ENCODE results near the gene HINFP. TPM values are rescaled to one million over a fixed set of nuclear protein-coding genes. Genes with fewer than 3 reads are reported as not detected.
"Not testable (repeated sequence)": the region's sequence is repeated elsewhere in the genome, so short reads cannot be mapped to it uniquely, and the experiment has no call there.

HINFP gene
- total RNA-seq, 2 donors from 2014 or later, result 43.8 to 44.8 TPM

GRCh38 chr11:119181677-119182412, 60.5 kb downstream of the HINFP start:
- Mint-ChIP-seq H3K27ac (no peak overlapping the region), H3K4me1 (peaks cover 12% of the 10 kb centered on the region)

GRCh38 chr11:119184399-119184798, 63.0 kb downstream of the HINFP start:
- not testable (repeated sequence) for DNase-seq; H3K9me3 ChIP-seq (ENCODE audit: control insufficient read depth, low read length)
- H3K4me1 Mint-ChIP-seq, result peaks cover 12% of the 10 kb centered on the region

More at GRCh38 chr11:119181677-119182412, 60.5 kb downstream of the HINFP start:
- no peak overlapping the region for H3K9ac ChIP-seq (ENCODE audit: extremely low read depth, low read length, poor library complexity, severe bottlenecking)
- H3K36me3 Mint-ChIP-seq (ENCODE audit: low read depth), result peaks cover 17% of the 10 kb centered on the region
- H3K27me3 ChIP-seq (ENCODE audit: control insufficient read depth, insufficient read depth, low read length, poor library complexity, severe bottlenecking), result no peaks in the 10 kb centered on the region
- no peaks in the 10 kb centered on the region for H3K9me3 Mint-ChIP-seq
- no peaks in the 10 kb centered on the region for H3K4me1 ChIP-seq (ENCODE audit: control insufficient read depth, insufficient read depth, low read length)
- H3K9me3 ChIP-seq (ENCODE audit: control insufficient read depth, low read length), result no peaks in the 10 kb centered on the region
- no peaks in the 10 kb centered on the region for H3K36me3 ChIP-seq (ENCODE audit: control insufficient read depth, insufficient read depth, low read length)
- no peak overlapping the region for H3K27ac ChIP-seq (ENCODE audit: low read depth, low read length)
- H3K4me3 ChIP-seq (ENCODE audit: low read length), result no peak overlapping the region
- TF ChIP-seq CTCF (conservative IDR thresholded peaks at IDR 0.05), result no peak
- H3K27me3 Mint-ChIP-seq (ENCODE audit: insufficient read depth), result peaks cover 4% of the 10 kb centered on the region
- no peak for DNase-seq
- WGBS, 2 experiments (ENCODE audit: insufficient coverage in 1 of 2, insufficient read length in 1 of 2), result 88 to 92% methylated on average over 13 to 17 of the region's 17 CpGs
- no peak overlapping the region for H3K4me3 Mint-ChIP-seq

More at GRCh38 chr11:119184399-119184798, 63.0 kb downstream of the HINFP start:
- H3K27me3 Mint-ChIP-seq (ENCODE audit: insufficient read depth); H3K9me3 Mint-ChIP-seq; H3K36me3 ChIP-seq (ENCODE audit: control insufficient read depth, insufficient read depth, low read length); H3K27me3 ChIP-seq (ENCODE audit: control insufficient read depth, insufficient read depth, low read length, poor library complexity, severe bottlenecking); H3K4me1 ChIP-seq (ENCODE audit: control insufficient read depth, insufficient read depth, low read length); H3K27ac ChIP-seq (ENCODE audit: low read depth, low read length); H3K4me3 Mint-ChIP-seq; H3K27ac Mint-ChIP-seq; H3K4me3 ChIP-seq (ENCODE audit: low read length); H3K9ac ChIP-seq (ENCODE audit: extremely low read depth, low read length, poor library complexity, severe bottlenecking): not testable (repeated sequence)
- WGBS, 2 experiments (ENCODE audit: insufficient coverage in 1 of 2, insufficient read length in 1 of 2), result 79 to 89% methylated on average over 5 to 9 of the region's 9 CpGs
- H3K36me3 Mint-ChIP-seq (ENCODE audit: low read depth), result peaks cover 14% of the 10 kb centered on the region

Other genes with a start within 250 kb of the HINFP start
- under 1 TPM in 1 of 2 donors, not detected in 1; 0.07 TPM for gene CXCR5, start 237.7 kb upstream of the HINFP start, total RNA-seq
- 10 to 100 TPM; 73.9 to 77.3 TPM for gene BCL9L, start 195.7 kb upstream of the HINFP start, total RNA-seq
- under 1 TPM in 1 of 2 donors, not detected in 1; 0.38 TPM for gene UPK2, start 165.3 kb upstream of the HINFP start, total RNA-seq
- not detected for gene FOXR1, start 149.8 kb upstream of the HINFP start, total RNA-seq
- 10 to 100 TPM; 38.7 to 43.3 TPM for gene CENATAC, start 123.4 kb upstream of the HINFP start, total RNA-seq
- 1,000 to 10,000 TPM; 1,289 to 1,299 TPM for gene RPS25, start 103.2 kb upstream of the HINFP start, total RNA-seq
- gene TRAPPC4, start 102.8 kb upstream of the HINFP start, total RNA-seq, result 10 to 100 TPM; 60.0 to 66.8 TPM
- gene SLC37A4, start 90.7 kb upstream of the HINFP start, total RNA-seq, result 10 to 100 TPM; 63.6 to 75.3 TPM
- gene HYOU1, start 64.4 kb upstream of the HINFP start, total RNA-seq, result 100 to 1,000 TPM; 277 to 315 TPM
- gene VPS11, start 53.8 kb upstream of the HINFP start, total RNA-seq, result 10 to 100 TPM; 26.9 to 29.1 TPM
- gene HMBS, start 36.7 kb upstream of the HINFP start, total RNA-seq, result 10 to 100 TPM; 45.9 to 54.8 TPM
- gene DPAGT1, start 19.7 kb upstream of the HINFP start, total RNA-seq, result 10 to 100 TPM; 49.4 to 51.9 TPM
- gene C2CD2L, start 14.2 kb upstream of the HINFP start, total RNA-seq, result 1 to 10 TPM; 2.4 to 3.1 TPM
- gene ABCG4, start 27.5 kb downstream of the HINFP start, total RNA-seq, result 1 to 10 TPM; 1.5 to 1.8 TPM
- 10 to 100 TPM; 21.8 to 29.6 TPM for gene NLRX1, start 47.1 kb downstream of the HINFP start, total RNA-seq
- gene NHERF4, start 63.9 kb downstream of the HINFP start, total RNA-seq, result under 1 TPM; 0.11 to 0.97 TPM
- gene CBL, start 84.8 kb downstream of the HINFP start, total RNA-seq, result 10 to 100 TPM; 40.3 to 52.7 TPM
- gene MCAM, start 195.6 kb downstream of the HINFP start, total RNA-seq, result 10 to 100 TPM; 21.9 to 28.3 TPM
- 10 to 100 TPM; 51.8 to 76.3 TPM for gene RNF26, start 212.9 kb downstream of the HINFP start, total RNA-seq
- under 1 TPM; 0.62 to 0.66 TPM for gene C1QTNF5, start 219.3 kb downstream of the HINFP start, total RNA-seq
- gene MFRP, start 225.1 kb downstream of the HINFP start, total RNA-seq, result not detected